Right lobe of liver (tissue), 6 donors: ENCODE results near the gene PXK. TPM values are rescaled to one million over a fixed set of nuclear protein-coding genes. Genes with fewer than 3 reads are reported as not detected.
A peak's percentile ranks its signal among the peaks of the same experiment; 100 is the strongest.

Source experiments
- ATAC-seq, 4 donors: fragments of 200-7000 bp; cut with Tn5 transposase; one replicate each; pipeline ENCODE4 v1.9.1; 2020; ENCODE audit warnings: mild to moderate bottlenecking in 4 of 4, moderate library complexity in 4 of 4
- DNase-seq, 3 donors: peaks; one replicate each; pipeline ENCODE4 v3.0.0-alpha.2; 2020
- H3K27ac ChIP-seq, 3 donors: fragments of 200-600 bp; one replicate each; pipeline ENCODE4 v1.8.0; 2022
- H3K27me3 ChIP-seq, 2 donors: fragments of 200-600 bp; one replicate each; pipeline ENCODE4 v1.8.0; 2022
- H3K36me3 ChIP-seq, 4 donors: fragments of 200-600 bp; sonication (generic) in 1 of 4; one replicate each; pipeline versions ENCODE4 v1.5.1 to v1.8.0; 2017 to 2022; ENCODE audit warnings: control low read depth in 1 of 4
- H3K4me1 ChIP-seq, 4 donors: fragments of 200-600 bp; sonication (generic) in 1 of 4; one replicate each; pipeline versions ENCODE4 v1.5.1 to v1.8.0; 2017 to 2022; ENCODE audit warnings: control low read depth in 1 of 4
- H3K4me3 ChIP-seq, 3 donors: fragments of 200-600 bp; one replicate each; pipeline ENCODE4 v1.8.0; 2022
- H3K9me3 ChIP-seq, 4 donors: fragments of 200-600 bp; sonication (generic) in 1 of 4; one replicate each; pipeline versions ENCODE4 v1.5.1 to v1.8.0; 2017 to 2022; ENCODE audit warnings: control low read depth in 1 of 4
- CTCF ChIP-seq, 4 donors: fragments of 200-600 bp in 3 of 4; fragments of 450-650 bp in 1 of 4; IDR thresholded peaks; one replicate each; pipeline versions ENCODE4 v1.5.1 to v1.8.0; 2016 to 2022; ENCODE audit warnings: antibody characterized with exemption in 4 of 4, mild to moderate bottlenecking in 2 of 4
- POLR2A ChIP-seq: fragments of 450-650 bp; IDR thresholded peaks from one replicate; pipeline ENCODE4 v1.6.1; 2017; ENCODE audit warnings: antibody characterized with exemption, mild to moderate bottlenecking
- WGBS: methylation state at CpG from one replicate; pipeline ENCODE4 v1.1.6; 2018; ENCODE audit warnings: low coverage, low lambda C conversion rate; ENCODE audit not compliant: insufficient coverage; ENCODE audit errors: missing lambda C conversion rate; 5-methylcytosine and 5-hydroxymethylcytosine counted together
- intact Hi-C, 2 donors: fragments of 100-400 bp; cut with DNase I; formaldehyde crosslinking; loops; one replicate each; pipeline versions ENCODE4 v1.11.2 to v1.14.1; 2022
- total RNA-seq, 6 experiments: library from RNA; depleted of rRNA in 2 of 6; stranded (reverse); fragments of >200 nt in 2 of 6; fragmentation: NEBNext Ultra II Directional in 3 of 6; extraction: Animal tissue kit (Norgen Biotek cat#: 25700) in 3 of 6; gene quantifications; one replicate each; pipeline versions ENCODE4 v1.1.0 to v1.2.4, GENCODE V29; 2016 to 2023
- donor health status: DM: no; HTN: yes; CAD: no.
- donor health status: DM: no; HTN: no; CAD: no.
- donor health status: DM: no; HTN: no; CAD: no.
- donor health status: DM: no; HTN: yes; CAD: no.
- donor health status: DM: no; HTN: yes; CAD: no.

PXK gene
- total RNA-seq, 6 experiments from 2014 or later, result 6.6 to 19.4 (median 9.6) TPM

GRCh38 chr3:58291671-58292338 is 40.9 kb upstream of the PXK start:
- Histone ChIP-seq H3K9me3 (no peaks in the 10 kb centered on the region), H3K4me1 (no peaks in the 10 kb centered on the region), H3K4me3 (no peak overlapping the region), H3K36me3 (peaks cover 0 to 16% (median 10%) of the 10 kb centered on the region in 4 donors), H3K27ac (no peak overlapping the region), H3K27me3 (no peaks in the 10 kb centered on the region)
- intact Hi-C loops, result loop anchor here (10.0 kb wide), 2 partner anchors 67 to 287 kb away; partner anchors contain the start of gene FLNB (in 1 of the 2)
- no peak for DNase-seq
- WGBS, result 64% methylated on average over 5 of the region's 9 CpGs
- ATAC-seq, result no peak
- no peak for TF ChIP-seq POLR2A
- TF ChIP-seq CTCF (IDR thresholded peaks at IDR 0.05), result no peak

DNA sequence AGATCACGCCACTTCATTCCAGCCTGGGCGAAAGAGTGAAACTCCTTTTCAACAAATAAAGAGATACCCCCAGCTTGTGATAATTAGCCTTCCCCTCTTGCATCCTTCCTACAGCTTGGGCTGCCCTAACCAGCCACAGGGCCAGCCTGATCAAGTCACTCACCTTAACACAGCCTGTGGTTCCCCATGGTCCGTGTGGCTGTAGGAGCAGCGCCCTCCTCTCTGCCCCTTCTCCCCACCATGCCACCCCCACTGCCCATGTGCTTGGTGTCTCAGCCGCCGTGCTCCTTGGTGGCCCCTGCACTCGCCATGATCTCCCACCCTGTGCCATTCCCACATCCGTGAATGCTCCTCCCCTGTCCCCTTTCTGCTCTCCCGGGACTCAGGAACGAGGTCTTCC is 39.8 kb upstream of the PXK start:
- Histone ChIP-seq H3K27me3 (no peaks in the 10 kb centered on the region), H3K36me3 (peaks cover 0 to 7% (median under 1%) of the 10 kb centered on the region in 4 donors), H3K4me1 (no peaks in the 10 kb centered on the region), H3K9me3 (no peaks in the 10 kb centered on the region), H3K4me3 (no peak overlapping the region), H3K27ac (no peak overlapping the region)
- 64% methylated on average over 4 of the region's 10 CpGs for WGBS
- TF ChIP-seq CTCF (IDR thresholded peaks at IDR 0.05) (no peak), POLR2A (no peak)
- intact Hi-C loops, result loop anchor here (10.0 kb wide), 2 partner anchors 68 to 288 kb away; partner anchors contain the start of gene FLNB (in 1 of the 2)
- DNase-seq (no peak), ATAC-seq (peak in 3 of 4 donors; percentile 14 to 52 (median 36))

- TF ChIP-seq POLR2A, result no peak
- no peak for TF ChIP-seq CTCF (IDR thresholded peaks at IDR 0.05)
- intact Hi-C loops, result loop anchor here (10.0 kb wide), 2 partner anchors 69 to 289 kb away; partner anchors contain the start of gene FLNB (in 1 of the 2)
- Histone ChIP-seq H3K4me3 (no peak overlapping the region), H3K36me3 (peaks cover 0 to 4% (median under 1%) of the 10 kb centered on the region in 4 donors), H3K27ac (no peak overlapping the region), H3K9me3 (no peaks in the 10 kb centered on the region), H3K27me3 (no peaks in the 10 kb centered on the region), H3K4me1 (no peaks in the 10 kb centered on the region)
- DNase-seq (no peak), ATAC-seq (peak; percentile 17 to 53 (median 38))
- 20% methylated on average over 1 of the region's 9 CpGs for WGBS
Observed at GRCh38 chr3:58293516-58293915, 39.2 kb upstream of the PXK start.

GRCh38 chr3:58296269-58296668 is 36.4 kb upstream of the PXK start:
- no peak for TF ChIP-seq POLR2A
- no peak for TF ChIP-seq CTCF (IDR thresholded peaks at IDR 0.05)
- Histone ChIP-seq H3K9me3 (no peaks in the 10 kb centered on the region), H3K27ac (no peak overlapping the region), H3K4me3 (no peak overlapping the region), H3K36me3 (peaks cover 0 to 2% (median 0%) of the 10 kb centered on the region in 4 donors), H3K4me1 (peaks cover 0 to 6% (median 0%) of the 10 kb centered on the region in 4 donors), H3K27me3 (no peaks in the 10 kb centered on the region)
- WGBS, result 89% methylated on average over 3 of the region's 5 CpGs
- intact Hi-C loops, result loop anchor here (5.0 to 10.0 kb wide), 3 partner anchors 71 to 291 kb away; partner anchors contain the start of gene FLNB (in 1 of the 2)
- DNase-seq, result no peak
- no peak for ATAC-seq
